Prostate gland (tissue), 2 donors: ENCODE measurements around the gene C17orf50. TPM values are rescaled to one million over a fixed set of nuclear protein-coding genes. Genes with fewer than 3 reads are reported as not detected.

Source experiments
- DNase-seq: peaks from one replicate; pipeline ENCODE4 v3.0.0-alpha.2; 2019; ENCODE audit warnings: low spot score
- H3K27ac ChIP-seq, 2 donors: fragments of 200-600 bp; sonication (generic); 2 replicates each; pipeline ENCODE4 v1.5.1; 2017 to 2019
- H3K27me3 ChIP-seq: fragments of 200-600 bp; sonication (generic); replicated peaks from 2 replicates; pipeline ENCODE4 v1.5.1; 2019; ENCODE audit not compliant: insufficient read depth
- H3K36me3 ChIP-seq, 2 donors: fragments of 200-600 bp; sonication (generic); 1 replicate in 1 of 2; 2 replicates in 1 of 2; pipeline versions ENCODE4 v1.5.1 to v1.8.1; 2017 to 2019
- H3K4me1 ChIP-seq: fragments of 200-600 bp; sonication (generic); replicated peaks from 2 replicates; pipeline ENCODE4 v1.5.1; 2019
- H3K4me3 ChIP-seq, 2 donors: fragments of 200-600 bp; sonication (generic); 2 replicates each; pipeline ENCODE4 v1.5.1; 2017 to 2019
- H3K9me3 ChIP-seq: fragments of 200-600 bp; sonication (generic); 2 replicates; pipeline ENCODE4 v1.5.1; 2017
- POLR2A ChIP-seq: fragments of 450-650 bp; IDR thresholded peaks from one replicate; pipeline ENCODE4 v1.6.1; 2016; ENCODE audit warnings: antibody characterized with exemption, mild to moderate bottlenecking
- POLR2AphosphoS5 ChIP-seq: sonication (generic); formaldehyde crosslinking; IDR thresholded peaks from one replicate; pipeline ENCODE4 v1.6.1; 2017; ENCODE audit warnings: antibody characterized with exemption
- WGBS: methylation state at CpG from one replicate; pipeline ENCODE4 v1.1.5; 2018; 5-methylcytosine and 5-hydroxymethylcytosine counted together
- intact Hi-C: fragments of 100-400 bp; cut with DNase I; formaldehyde crosslinking; loops from one replicate; pipeline ENCODE4 v1.14.2; 2022
- total RNA-seq, 2 donors: library from RNA; depleted of rRNA; stranded (reverse); fragments of >200 nt; gene quantifications; one replicate each; pipeline ENCODE4 v1.1.0, GENCODE V29; 2016
- TF ChIP-seq, protein P1 (sequence below), 4 experiments: fragments of 200-600 bp in 2 of 4; fragments of 450-650 bp in 2 of 4; sonication (generic) in 2 of 4; IDR thresholded peaks; 1 replicate in 3 of 4; 2 replicates in 1 of 4; pipeline ENCODE4 v1.5.1; 2016 to 2019; ENCODE audit warnings: antibody characterized with exemption in 4 of 4, mild to moderate bottlenecking in 2 of 4, moderate library complexity in 2 of 4

The C17orf50 gene
- total RNA-seq, 2 donors from 2014 or later = 15.8 TPM; not detected in 1

DNA sequence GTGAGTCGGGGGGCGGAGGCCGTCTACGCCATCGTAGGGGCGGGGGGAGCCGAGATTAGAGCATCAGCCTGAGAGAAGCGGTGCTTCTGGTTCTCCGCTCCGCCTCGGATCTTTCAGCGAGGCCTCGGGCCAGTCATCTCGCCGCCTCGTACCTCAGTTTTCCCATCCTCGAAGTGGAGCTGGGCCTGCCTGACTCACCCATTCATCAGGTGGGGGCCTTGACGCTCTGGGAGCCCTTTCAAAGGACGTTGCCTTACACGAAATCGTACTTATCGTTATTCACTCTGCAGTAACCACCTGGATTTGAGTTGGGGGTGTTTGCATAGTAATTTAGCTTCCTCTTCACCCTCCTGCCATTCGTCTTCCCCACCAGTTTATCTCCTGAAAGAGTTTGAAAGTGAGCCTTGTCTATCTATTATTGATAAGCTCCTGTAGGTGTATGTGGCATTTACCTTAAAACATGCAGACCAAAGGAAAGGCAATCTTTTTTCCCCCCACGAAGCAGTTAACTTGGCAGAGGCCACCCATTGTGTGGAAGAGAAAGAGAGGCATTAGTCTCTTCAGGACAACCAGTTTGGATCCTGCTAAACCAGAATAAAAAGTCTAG lies 49.3 kb downstream of the C17orf50 start:
- intact Hi-C loops = no loop called here
- DNase-seq = no peak
- Histone ChIP-seq H3K27me3 (no peaks in the 10 kb centered on the region), H3K4me3 (peak overlapping the region; percentile 76 to 90), H3K4me1 (peaks cover 8% of the 10 kb centered on the region), H3K36me3 (no peaks in the 10 kb centered on the region), H3K9me3 (no peaks in the 10 kb centered on the region), H3K27ac (peak overlapping the region; percentile 93 to 95)
- whole genome bisulfite sequencing = 0% methylated on average over 19 of the region's 24 CpGs
- TF ChIP-seq POLR2A = no peak
- TF ChIP-seq, protein P1, sequence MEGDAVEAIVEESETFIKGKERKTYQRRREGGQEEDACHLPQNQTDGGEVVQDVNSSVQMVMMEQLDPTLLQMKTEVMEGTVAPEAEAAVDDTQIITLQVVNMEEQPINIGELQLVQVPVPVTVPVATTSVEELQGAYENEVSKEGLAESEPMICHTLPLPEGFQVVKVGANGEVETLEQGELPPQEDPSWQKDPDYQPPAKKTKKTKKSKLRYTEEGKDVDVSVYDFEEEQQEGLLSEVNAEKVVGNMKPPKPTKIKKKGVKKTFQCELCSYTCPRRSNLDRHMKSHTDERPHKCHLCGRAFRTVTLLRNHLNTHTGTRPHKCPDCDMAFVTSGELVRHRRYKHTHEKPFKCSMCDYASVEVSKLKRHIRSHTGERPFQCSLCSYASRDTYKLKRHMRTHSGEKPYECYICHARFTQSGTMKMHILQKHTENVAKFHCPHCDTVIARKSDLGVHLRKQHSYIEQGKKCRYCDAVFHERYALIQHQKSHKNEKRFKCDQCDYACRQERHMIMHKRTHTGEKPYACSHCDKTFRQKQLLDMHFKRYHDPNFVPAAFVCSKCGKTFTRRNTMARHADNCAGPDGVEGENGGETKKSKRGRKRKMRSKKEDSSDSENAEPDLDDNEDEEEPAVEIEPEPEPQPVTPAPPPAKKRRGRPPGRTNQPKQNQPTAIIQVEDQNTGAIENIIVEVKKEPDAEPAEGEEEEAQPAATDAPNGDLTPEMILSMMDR (IDR thresholded peaks at IDR 0.05) = no peak
- TF ChIP-seq POLR2AphosphoS5 = no peak

DNA sequence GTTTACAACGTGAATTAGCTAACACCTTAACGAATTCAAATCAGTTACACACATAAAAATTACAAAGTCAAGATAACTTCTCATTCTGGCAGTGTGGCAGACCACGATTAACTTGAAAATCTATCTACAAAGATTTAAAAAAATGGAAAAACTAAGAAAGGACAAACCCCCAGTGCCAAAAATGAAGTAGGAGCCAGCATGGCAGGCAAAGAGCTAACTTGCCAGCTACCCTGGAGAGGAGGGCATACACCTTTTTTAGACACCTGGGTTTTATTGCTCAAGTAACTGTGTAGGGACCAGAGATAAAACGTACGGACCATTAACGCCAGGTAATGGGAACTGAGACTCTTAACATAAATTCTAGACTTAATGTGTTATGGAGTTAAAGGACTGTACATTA lies 51.1 kb downstream of the C17orf50 start:
- no peak for DNase-seq
- peaks cover 8% of the 10 kb centered on the region for H3K4me1 ChIP-seq
- no peaks in the 10 kb centered on the region for H3K36me3 ChIP-seq
- intact Hi-C loops = no loop called here
- 77% methylated on average over 6 of the region's 6 CpGs for WGBS
- no peaks in the 10 kb centered on the region for H3K27me3 ChIP-seq
- H3K27ac ChIP-seq = no peak overlapping the region
- no peak overlapping the region for H3K4me3 ChIP-seq
- TF ChIP-seq, protein P1 (IDR thresholded peaks at IDR 0.05) = no peak
- TF ChIP-seq POLR2AphosphoS5 (no peak), POLR2A (no peak)
- H3K9me3 ChIP-seq = no peaks in the 10 kb centered on the region

DNA sequence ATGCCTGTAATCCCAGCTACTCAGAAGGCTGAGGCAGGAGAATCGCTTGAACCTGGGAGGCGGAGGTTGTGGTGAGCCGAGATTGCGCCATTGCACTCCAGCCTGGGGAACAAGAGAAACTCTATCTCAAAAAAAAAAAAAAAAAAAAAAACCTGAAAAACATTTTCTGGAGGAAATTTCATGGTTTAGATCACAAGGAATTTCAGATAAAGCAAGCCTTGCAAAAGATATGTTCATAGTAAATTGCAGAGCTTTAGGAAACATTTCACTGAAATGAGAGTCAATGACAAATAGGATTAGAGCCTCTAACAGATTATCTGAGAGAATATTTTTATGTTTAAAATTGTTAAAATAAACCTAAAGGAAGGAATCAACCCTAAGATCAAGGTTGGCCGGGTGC lies 51.8 kb downstream of the C17orf50 start:
- peaks cover 8% of the 10 kb centered on the region for H3K4me1 ChIP-seq
- H3K9me3 ChIP-seq = no peaks in the 10 kb centered on the region
- H3K27me3 ChIP-seq = no peaks in the 10 kb centered on the region
- 89% methylated on average over 5 of the region's 5 CpGs for WGBS
- intact Hi-C loops = no loop called here
- no peak for DNase-seq
- TF ChIP-seq POLR2A (no peak), POLR2AphosphoS5 (no peak)
- TF ChIP-seq, protein P1 (IDR thresholded peaks at IDR 0.05) = no peak
- no peak overlapping the region for H3K4me3 ChIP-seq
- no peaks in the 10 kb centered on the region for H3K36me3 ChIP-seq
- H3K27ac ChIP-seq = no peak overlapping the region

Other genes starting within 250 kb of the C17orf50 start
- 1 to 10 TPM in 1 of 2 donors, under 1 TPM in 1; 0.23 to 1.2 TPM for gene SLFN12L, start 223.2 kb upstream of the C17orf50 start, total RNA-seq
- gene SLFN14, start 200.1 kb upstream of the C17orf50 start, total RNA-seq = not detected
- gene PEX12, start 182.3 kb upstream of the C17orf50 start, total RNA-seq = 10 to 100 TPM in 1 of 2 donors, 1 to 10 TPM in 1; 9.4 to 11.6 TPM
- 10 to 100 TPM; 66.8 to 92.9 TPM for gene AP2B1, start 173.6 kb upstream of the C17orf50 start, total RNA-seq
- gene RASL10B, start 29.2 kb upstream of the C17orf50 start, total RNA-seq = 1 to 10 TPM; 5.4 to 7.2 TPM
- gene GAS2L2, start 7.6 kb upstream of the C17orf50 start, total RNA-seq = not detected
- gene MMP28, start 34.8 kb downstream of the C17orf50 start, total RNA-seq = 100 to 1,000 TPM in 1 of 2 donors, 10 to 100 TPM in 1; 12.8 to 146 TPM
- 10 to 100 TPM; 57.2 to 86.1 TPM for gene TAF15, start 48.6 kb downstream of the C17orf50 start, total RNA-seq
- gene HEATR9, start 108.0 kb downstream of the C17orf50 start, total RNA-seq = under 1 TPM in 1 of 2 donors, not detected in 1; 0.40 TPM
- gene CCL5, start 119.5 kb downstream of the C17orf50 start, total RNA-seq = 1 to 10 TPM; 1.2 to 4.5 TPM
- gene RDM1, start 169.9 kb downstream of the C17orf50 start, total RNA-seq = 1 to 10 TPM in 1 of 2 donors, not detected in 1; 2.4 TPM
- gene LYZL6, start 182.8 kb downstream of the C17orf50 start, total RNA-seq = 1 to 10 TPM in 1 of 2 donors, not detected in 1; 4.4 TPM
- gene CCL16, start 220.6 kb downstream of the C17orf50 start, total RNA-seq = not detected
- 10 to 100 TPM; 19.9 to 28.0 TPM for gene CCL14, start 225.8 kb downstream of the C17orf50 start, total RNA-seq
- gene CCL15, start 240.7 kb downstream of the C17orf50 start, total RNA-seq = not detected